Mucosa of stomach (tissue), 1 donor: Measurements from ENCODE around the gene DLG3.

Source experiments
- H3K27me3 ChIP-seq: one replicate; pipeline ENCODE4 v1.7.0; 2013; ENCODE audit warnings: mild to moderate bottlenecking, low read length; ENCODE audit not compliant: control insufficient read depth, insufficient read depth
- H3K36me3 ChIP-seq: one replicate; pipeline ENCODE4 v1.7.0; 2013; ENCODE audit warnings: low read length; ENCODE audit not compliant: control insufficient read depth, insufficient read depth
- H3K4me1 ChIP-seq: one replicate; pipeline ENCODE4 v1.7.0; 2013; ENCODE audit warnings: mild to moderate bottlenecking, low read length; ENCODE audit not compliant: control insufficient read depth, insufficient read depth
- H3K4me3 ChIP-seq: one replicate; pipeline ENCODE4 v1.7.0; 2013; ENCODE audit warnings: low read length
- H3K9ac ChIP-seq: one replicate; pipeline ENCODE4 v1.7.0; 2013; ENCODE audit warnings: mild to moderate bottlenecking, low read length, moderate library complexity
- H3K9me3 ChIP-seq: one replicate; pipeline ENCODE4 v1.7.0; 2013; ENCODE audit warnings: mild to moderate bottlenecking, low read length, moderate library complexity; ENCODE audit not compliant: control insufficient read depth
- donor health status: Pancreatic carcinoma.

Gene DLG3

DNA sequence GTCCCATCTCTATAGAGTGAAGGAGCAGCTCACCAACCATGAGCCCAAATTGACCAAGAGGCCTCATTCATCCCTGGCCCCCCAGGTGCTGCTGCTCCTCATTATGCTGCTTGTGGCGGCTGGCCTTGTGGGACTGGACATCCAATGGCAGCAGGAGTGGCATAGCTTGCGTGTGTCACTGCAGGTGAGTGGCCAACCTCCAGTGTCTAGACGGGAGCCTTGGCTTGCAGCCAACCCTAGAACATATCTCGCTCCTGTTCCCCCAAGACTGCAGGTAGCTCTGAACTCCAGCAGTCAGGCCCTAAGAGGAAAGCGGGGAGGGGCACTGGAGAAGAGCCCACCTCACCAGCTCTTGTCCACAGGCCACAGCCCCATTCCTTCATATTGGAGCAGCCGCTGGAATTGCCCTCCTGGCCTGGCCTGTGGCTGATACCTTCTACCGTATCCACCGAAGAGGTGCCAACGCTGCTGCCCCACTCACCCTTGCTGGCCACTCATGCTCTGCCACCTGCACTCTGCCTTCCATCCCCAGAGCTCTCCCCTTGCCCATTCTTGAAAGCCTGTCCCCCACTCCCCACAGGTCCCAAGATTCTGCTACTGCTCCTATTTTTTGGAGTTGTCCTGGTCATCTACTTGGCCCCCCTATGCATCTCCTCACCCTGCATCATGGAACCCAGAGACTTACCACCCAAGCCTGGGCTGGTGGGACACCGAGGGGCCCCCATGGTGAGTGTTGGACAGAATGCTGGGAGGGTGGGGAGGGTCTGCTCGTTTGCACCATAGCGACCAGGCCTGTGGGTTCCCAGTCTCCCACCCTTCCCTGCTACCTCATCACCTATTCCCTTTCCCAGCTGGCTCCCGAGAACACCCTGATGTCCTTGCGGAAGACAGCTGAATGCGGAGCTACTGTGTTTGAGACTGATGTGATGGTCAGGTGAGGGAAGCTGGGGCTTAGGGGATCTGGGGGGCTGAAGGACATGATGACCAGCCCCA, 18.1 kb upstream of the DLG3 start:
- Histone ChIP-seq H3K27me3 (no peaks in the 10 kb centered on the region), H3K4me3 (no peak overlapping the region), H3K36me3 (no peaks in the 10 kb centered on the region), H3K9me3 (no peaks in the 10 kb centered on the region), H3K4me1 (peaks cover 6% of the 10 kb centered on the region), H3K9ac (no peak overlapping the region)

GRCh38 chrX:70427365-70427764, 17.3 kb upstream of the DLG3 start:
- no peak overlapping the region for H3K9ac ChIP-seq
- peaks cover 6% of the 10 kb centered on the region for H3K4me1 ChIP-seq
- no peak overlapping the region for H3K4me3 ChIP-seq
- no peaks in the 10 kb centered on the region for H3K36me3 ChIP-seq
- H3K9me3 ChIP-seq: no peaks in the 10 kb centered on the region
- no peaks in the 10 kb centered on the region for H3K27me3 ChIP-seq

GRCh38 chrX:70429759-70430158, 14.9 kb upstream of the DLG3 start:
- H3K27me3 ChIP-seq: no peaks in the 10 kb centered on the region
- no peak overlapping the region for H3K9ac ChIP-seq
- no peaks in the 10 kb centered on the region for H3K9me3 ChIP-seq
- peaks cover 9% of the 10 kb centered on the region for H3K4me1 ChIP-seq
- H3K36me3 ChIP-seq: no peaks in the 10 kb centered on the region
- H3K4me3 ChIP-seq: no peak overlapping the region

DNA sequence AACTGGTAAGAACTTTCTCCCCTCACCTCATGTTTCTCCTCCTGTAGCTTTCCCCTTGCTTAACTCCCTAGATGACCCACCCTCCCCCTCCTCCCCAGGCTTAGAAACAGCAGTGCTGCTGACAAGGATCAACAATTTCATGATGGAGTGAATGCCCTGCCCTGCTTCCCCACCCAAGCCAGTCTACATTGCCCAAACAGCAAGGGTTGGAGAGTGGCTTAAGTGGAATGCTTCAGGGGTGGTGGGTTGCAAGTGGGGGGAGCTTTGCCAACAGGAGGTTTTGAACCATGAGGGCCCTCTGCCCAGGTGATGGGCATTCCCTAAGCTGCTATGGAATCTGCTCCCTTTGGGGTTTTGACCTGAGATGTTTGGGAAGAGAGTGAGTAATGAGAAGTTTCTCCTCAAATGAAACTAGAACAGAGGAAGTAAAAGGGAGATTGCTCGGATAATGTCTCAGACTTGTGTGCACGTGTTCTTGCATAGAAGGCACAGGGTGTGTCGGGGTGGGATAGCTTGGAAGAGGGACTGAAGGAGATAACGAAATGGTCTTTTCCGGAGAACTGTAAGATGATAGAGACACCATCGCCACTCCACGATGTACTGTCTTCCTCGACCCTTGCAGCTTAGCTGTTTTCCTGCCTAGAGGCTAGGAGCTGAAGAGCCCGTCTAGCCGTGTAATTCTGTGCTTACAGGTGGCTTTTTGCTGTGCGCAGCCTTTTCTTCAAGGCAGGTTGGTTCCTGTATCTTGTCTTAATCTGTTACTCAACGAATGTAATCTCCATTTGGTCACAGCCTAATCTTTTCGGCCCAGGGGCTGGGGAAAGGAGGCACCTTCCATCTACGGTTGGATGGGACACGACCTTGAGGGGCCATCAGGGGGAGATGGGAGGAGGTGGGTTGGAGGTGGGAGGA, 11.4 kb upstream of the DLG3 start:
- Histone ChIP-seq H3K4me3 (peak overlapping the region; percentile 96), H3K27me3 (no peaks in the 10 kb centered on the region), H3K9me3 (no peaks in the 10 kb centered on the region), H3K36me3 (no peaks in the 10 kb centered on the region), H3K4me1 (peaks cover 14% of the 10 kb centered on the region), H3K9ac (peak overlapping the region; percentile 79)

DNA sequence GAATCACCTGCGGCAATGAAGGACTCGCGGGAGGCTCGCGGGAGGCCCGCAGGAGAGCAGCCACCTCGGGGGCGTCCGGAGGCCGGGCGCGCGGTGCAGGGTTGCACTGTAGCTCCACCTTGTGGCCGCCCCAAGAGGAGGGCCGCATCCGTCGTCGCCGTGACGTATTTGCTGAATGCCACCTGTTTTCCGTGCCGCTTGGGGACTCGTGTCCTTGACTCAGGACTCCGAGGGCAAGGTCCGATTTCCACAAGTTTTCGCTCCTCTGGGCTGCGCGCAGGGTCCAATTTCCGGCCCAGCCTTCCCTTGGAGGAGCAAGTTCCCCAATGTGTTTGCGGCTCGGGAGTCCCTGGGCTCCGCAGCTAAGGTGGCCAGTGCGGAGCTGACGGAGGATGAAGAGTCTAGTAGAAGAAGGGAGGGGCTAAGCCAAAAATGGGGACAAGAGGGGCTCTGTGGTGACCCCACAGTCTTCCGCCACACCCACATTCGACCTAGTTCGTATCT, 10.7 kb upstream of the DLG3 start:
- Histone ChIP-seq H3K4me1 (peaks cover 14% of the 10 kb centered on the region), H3K36me3 (no peaks in the 10 kb centered on the region), H3K9ac (peak overlapping the region; percentile 79), H3K9me3 (no peaks in the 10 kb centered on the region), H3K4me3 (peak overlapping the region; percentile 96), H3K27me3 (no peaks in the 10 kb centered on the region)

- no peaks in the 10 kb centered on the region for H3K36me3 ChIP-seq
- H3K4me3 ChIP-seq: peak overlapping the region; percentile 96
- H3K9ac ChIP-seq: peak overlapping the region; percentile 79
- no peaks in the 10 kb centered on the region for H3K27me3 ChIP-seq
- H3K9me3 ChIP-seq: no peaks in the 10 kb centered on the region
- H3K4me1 ChIP-seq: peaks cover 14% of the 10 kb centered on the region
Measured at GRCh38 chrX:70434352-70434866, 10.2 kb upstream of the DLG3 start.

GRCh38 chrX:70434914-70435586, 9.6 kb upstream of the DLG3 start:
- H3K9me3 ChIP-seq: no peaks in the 10 kb centered on the region
- no peaks in the 10 kb centered on the region for H3K27me3 ChIP-seq
- no peaks in the 10 kb centered on the region for H3K36me3 ChIP-seq
- no peak overlapping the region for H3K4me3 ChIP-seq
- peaks cover 14% of the 10 kb centered on the region for H3K4me1 ChIP-seq
- H3K9ac ChIP-seq: peak overlapping the region; percentile 47

- no peak overlapping the region for H3K4me3 ChIP-seq
- no peak overlapping the region for H3K9ac ChIP-seq
- H3K9me3 ChIP-seq: no peaks in the 10 kb centered on the region
- peaks cover 14% of the 10 kb centered on the region for H3K4me1 ChIP-seq
- no peaks in the 10 kb centered on the region for H3K27me3 ChIP-seq
- H3K36me3 ChIP-seq: no peaks in the 10 kb centered on the region
Measured at GRCh38 chrX:70436343-70436742, 8.3 kb upstream of the DLG3 start.

- H3K9me3 ChIP-seq: no peaks in the 10 kb centered on the region
- no peak overlapping the region for H3K9ac ChIP-seq
- peaks cover 14% of the 10 kb centered on the region for H3K4me1 ChIP-seq
- H3K27me3 ChIP-seq: no peaks in the 10 kb centered on the region
- no peak overlapping the region for H3K4me3 ChIP-seq
- no peaks in the 10 kb centered on the region for H3K36me3 ChIP-seq
Measured at GRCh38 chrX:70437011-70437410, 7.6 kb upstream of the DLG3 start.

DNA sequence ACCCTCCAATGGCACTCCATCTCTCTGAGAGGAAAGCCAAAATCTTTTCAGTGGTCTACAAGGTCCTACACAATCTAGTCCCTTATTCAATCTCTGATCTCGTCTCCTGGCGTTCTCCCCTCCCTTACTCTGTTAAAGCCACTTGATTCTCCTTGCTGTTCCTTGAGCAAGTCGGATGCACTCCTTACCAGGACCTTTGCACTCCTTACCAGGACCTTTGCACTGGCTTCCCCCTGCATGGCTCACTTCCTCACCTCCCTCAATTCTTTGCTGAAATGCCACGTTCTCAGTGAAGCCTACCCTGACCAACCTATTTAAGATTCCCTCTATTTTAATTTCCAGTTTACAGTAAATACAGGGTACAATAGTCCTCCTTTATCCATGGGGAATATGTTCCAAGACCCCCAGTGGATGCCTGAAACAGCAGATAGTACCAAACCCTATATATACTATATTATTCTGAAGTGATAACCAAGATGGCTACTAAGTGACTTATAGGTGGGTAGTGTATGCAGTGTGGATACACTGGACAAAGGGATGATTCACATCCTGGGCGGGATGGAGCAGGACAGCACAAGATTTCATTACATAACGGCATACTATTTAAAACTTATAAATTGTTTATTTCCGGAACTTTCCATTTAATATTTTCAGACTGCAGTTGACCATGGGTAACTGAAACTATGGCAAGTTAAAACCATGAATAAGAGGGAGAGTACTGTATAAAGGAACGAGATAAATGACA, 6.5 kb upstream of the DLG3 start:
- H3K9ac ChIP-seq: no peak overlapping the region
- H3K4me3 ChIP-seq: no peak overlapping the region
- no peaks in the 10 kb centered on the region for H3K9me3 ChIP-seq
- no peaks in the 10 kb centered on the region for H3K27me3 ChIP-seq
- peaks cover 11% of the 10 kb centered on the region for H3K4me1 ChIP-seq
- H3K36me3 ChIP-seq: no peaks in the 10 kb centered on the region

DNA sequence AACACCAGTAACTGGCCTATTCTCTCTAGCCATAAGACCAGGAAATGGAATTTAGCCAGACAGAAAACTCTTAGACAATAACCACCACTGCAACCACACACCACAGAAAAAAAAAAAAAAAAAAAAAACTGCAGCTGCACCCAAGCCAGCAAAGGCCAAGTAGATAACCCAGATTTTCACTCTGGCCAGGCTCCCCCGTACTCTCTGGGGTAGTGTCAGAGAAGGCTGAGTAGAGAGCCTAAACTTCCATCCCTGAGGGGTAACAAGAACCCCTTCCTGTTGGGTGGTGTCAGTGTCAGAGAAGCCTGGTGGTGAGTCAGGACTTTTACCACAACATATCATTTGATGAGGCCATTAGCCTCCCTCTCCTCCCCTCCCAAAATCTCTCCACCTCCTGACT, 5.6 kb upstream of the DLG3 start:
- Histone ChIP-seq H3K9ac (no peak overlapping the region), H3K9me3 (no peaks in the 10 kb centered on the region), H3K27me3 (peaks cover 4% of the 10 kb centered on the region), H3K4me3 (no peak overlapping the region), H3K4me1 (peaks cover 5% of the 10 kb centered on the region), H3K36me3 (no peaks in the 10 kb centered on the region)
